Mammary epithelial cell (primary cell): ENCODE measurements around the gene GRB7.

Experiments used
- CTCF ChIP-seq, 2 donors: IDR thresholded peaks in 1 of 2; conservative IDR thresholded peaks in 1 of 2; 2 replicates each; pipeline ENCODE4 v1.5.1; 2011 to 2012; ENCODE audit warnings: inconsistent platforms in 2 of 2, low read length in 2 of 2, mild to moderate bottlenecking in 2 of 2, control low read depth in 1 of 2, low read depth in 1 of 2; ENCODE audit not compliant: insufficient read depth in 1 of 2; ENCODE audit errors: extremely low read depth in 1 of 2
- EZH2 ChIP-seq: IDR thresholded peaks from 2 replicates; pipeline ENCODE4 v1.6.1; 2012; ENCODE audit warnings: low read length, inconsistent platforms, borderline replicate concordance

GRCh38 chr17:39791111-39791992 is 53.6 kb downstream of the GRB7 start:
- TF ChIP-seq CTCF (conservative IDR thresholded peaks at IDR 0.05 in 1 of 2, IDR thresholded peaks at IDR 0.05 in 1 of 2; ENCODE audit: extremely low read depth in 1 of 2, insufficient read depth in 1 of 2, low read depth in 1 of 2, low read length in 2 of 2) = no peak
- no peak for TF ChIP-seq EZH2
